HepG2 (cell line): ENCODE measurements around the gene WWC2. TPM values are rescaled to one million over a fixed set of nuclear protein-coding genes. Genes with fewer than 3 reads are reported as not detected.

Experiments
- ATAC-seq: fragments of 200-7000 bp; cut with Tn5 transposase; 3 replicates; pipeline ENCODE4 v1.9.1; 2020; ENCODE audit warnings: mild to moderate bottlenecking, moderate library complexity
- BruUV-seq: library from RNA; stranded (reverse); fragments of 400-500 nt; replicated peaks from 2 replicates; lab custom pipeline; 2021; lab: Mats Ljungman, UMichigan
- CTCF ChIA-PET: fragments of 300-600 bp; formaldehyde crosslinking; extraction: SDS; loops from one replicate; lab custom pipeline; 2021; ENCODE audit warnings: low total read pairs, inconsistent platforms, low intra/inter-chr PET ratio; lab: Yijun Ruan, JAX
- POLR2A ChIA-PET: fragments of 350-600 bp; sonication (Branson Sonifier 250); formaldehyde crosslinking; loops from one replicate; lab custom pipeline; 2020; ENCODE audit warnings: antibody characterized with exemption, inconsistent platforms; lab: Yijun Ruan, JAX
- DNase-seq: peaks from one replicate; pipeline ENCODE4 v3.0.0-alpha.2; 2015; ENCODE audit warnings: low spot score
- FAIRE-seq: peaks from 3 replicates; lab custom pipeline; 2011; peaks lifted over from hg19 to GRCh38; lab: Jason Lieb, UNC
- H2AFZ ChIP-seq: one replicate; pipeline ENCODE4 v1.6.1; 2011; ENCODE audit warnings: low read length, inconsistent platforms
- H3K27ac ChIP-seq: fragments of 300-600 bp; 3 replicates; pipeline ENCODE4 v1.8.0; 2011; ENCODE audit warnings: mixed run types, mild to moderate bottlenecking, mixed read lengths, low read length, inconsistent platforms; ENCODE audit not compliant: insufficient read depth; ENCODE audit errors: extremely low read length
- H3K27me3 ChIP-seq, 2 experiments: fragments of 200-600 bp in 1 of 2; 2 replicates in 1 of 2; 3 replicates in 1 of 2; pipeline versions ENCODE4 v1.6.0 to v1.8.0; 2011; ENCODE audit warnings: low read length in 2 of 2, mild to moderate bottlenecking in 2 of 2, moderate library complexity in 2 of 2, inconsistent platforms in 1 of 2; ENCODE audit not compliant: insufficient read depth in 2 of 2, control insufficient read depth in 1 of 2
- H3K36me3 ChIP-seq, 2 experiments: fragments of 200-600 bp in 1 of 2; replicated peaks in 1 of 2; 2 replicates in 1 of 2; 3 replicates in 1 of 2; pipeline versions ENCODE4 v1.5.1 to v1.8.0; 2011; ENCODE audit warnings: low read length in 2 of 2, inconsistent platforms in 1 of 2; ENCODE audit not compliant: insufficient read depth in 2 of 2, control insufficient read depth in 1 of 2
- H3K4me1 ChIP-seq: 2 replicates; pipeline ENCODE4 v1.5.1; 2012; ENCODE audit warnings: low read length, inconsistent platforms; ENCODE audit not compliant: insufficient read depth
- H3K4me2 ChIP-seq: 2 replicates; pipeline ENCODE4 v1.6.0; 2011; ENCODE audit warnings: low read depth, low read length, inconsistent platforms
- H3K4me3 ChIP-seq, 3 experiments: fragments of 200-600 bp in 1 of 3; sonication (generic), shearing (Covaris generic) in 1 of 3; replicated peaks in 1 of 3; 2 replicates each; pipeline ENCODE4 v1.5.1; 2011 to 2016; ENCODE audit warnings: low read length in 3 of 3, inconsistent platforms in 2 of 3, low read depth in 2 of 3, mild to moderate bottlenecking in 2 of 3, control low read depth in 1 of 3, mixed read lengths in 1 of 3; ENCODE audit not compliant: insufficient read depth in 1 of 3
- H3K79me2 ChIP-seq: one replicate; pipeline ENCODE4 v1.6.1; 2011; ENCODE audit warnings: low read length, inconsistent platforms; ENCODE audit not compliant: insufficient read depth
- H3K9ac ChIP-seq: 2 replicates; pipeline ENCODE4 v1.6.0; 2011; ENCODE audit warnings: mild to moderate bottlenecking, low read depth, low read length, inconsistent platforms; ENCODE audit not compliant: insufficient read depth
- H3K9me3 ChIP-seq: 2 replicates; pipeline ENCODE4 v1.5.1; 2012; ENCODE audit warnings: mild to moderate bottlenecking, low read length
- H4K20me1 ChIP-seq: 2 replicates; pipeline ENCODE4 v1.6.0; 2011; ENCODE audit warnings: inconsistent platforms, mild to moderate bottlenecking, low read length, moderate library complexity; ENCODE audit not compliant: insufficient read depth
- ARID5B ChIP-seq: IDR thresholded peaks from 2 replicates; pipeline ENCODE4 v1.4.0; 2020; ENCODE audit warnings: mild to moderate bottlenecking, missing genetic modification reagents
- BCL6 ChIP-seq: IDR thresholded peaks from 2 replicates; pipeline ENCODE4 v1.6.1; 2016; ENCODE audit warnings: missing genetic modification reagents, missing compliant biosample characterization
- EP300 ChIP-seq, 3 experiments: sonication (generic) in 1 of 3; formaldehyde crosslinking in 1 of 3; IDR thresholded peaks; 2 replicates each; pipeline versions ENCODE4 v1.5.1 to v1.6.1; 2011 to 2020; ENCODE audit warnings: low read depth in 2 of 3, low read length in 2 of 3, borderline replicate concordance in 1 of 3, improper control_type of control experiment in 1 of 3, mild to moderate bottlenecking in 1 of 3, missing genetic modification reagents in 1 of 3, moderate library complexity in 1 of 3
- HIC2 ChIP-seq: sonication (generic); formaldehyde crosslinking; IDR thresholded peaks from 2 replicates; pipeline ENCODE4 v1.9.0; 2022; ENCODE audit warnings: low read depth, missing genetic modification reagents
- MYNN ChIP-seq: sonication (generic); formaldehyde crosslinking; IDR thresholded peaks from 2 replicates; pipeline ENCODE4 v1.4.0; 2020; ENCODE audit warnings: mild to moderate bottlenecking, low read depth, missing genetic modification reagents
- RBAK ChIP-seq: sonication (generic); formaldehyde crosslinking; IDR thresholded peaks from 2 replicates; pipeline ENCODE4 v1.5.1; 2020; ENCODE audit warnings: mild to moderate bottlenecking, missing genetic modification reagents
- RNF219 ChIP-seq: sonication (generic); formaldehyde crosslinking; IDR thresholded peaks from 2 replicates; pipeline ENCODE4 v1.5.0; 2020; ENCODE audit warnings: mild to moderate bottlenecking, missing genetic modification reagents
- SCMH1 ChIP-seq: sonication (generic); formaldehyde crosslinking; IDR thresholded peaks from 2 replicates; pipeline ENCODE4 v1.9.0; 2021; ENCODE audit warnings: missing genetic modification reagents, mild to moderate bottlenecking, borderline replicate concordance
- ZFX ChIP-seq: sonication (generic); formaldehyde crosslinking; IDR thresholded peaks from 2 replicates; pipeline ENCODE4 v1.4.0; 2020; ENCODE audit warnings: mild to moderate bottlenecking, low read depth, missing genetic modification reagents, moderate library complexity
- ZHX1 ChIP-seq: sonication (generic); formaldehyde crosslinking; IDR thresholded peaks from 2 replicates; pipeline ENCODE4 v1.8.1; 2022; ENCODE audit warnings: low read depth, mild to moderate bottlenecking, missing genetic modification reagents
- ZKSCAN5 ChIP-seq: sonication (generic); formaldehyde crosslinking; IDR thresholded peaks from 2 replicates; pipeline ENCODE4 v1.5.1; 2020; ENCODE audit warnings: mild to moderate bottlenecking, missing genetic modification reagents
- ZNF230 ChIP-seq: sonication (generic); formaldehyde crosslinking; IDR thresholded peaks from 2 replicates; pipeline ENCODE4 v1.4.0; 2020; ENCODE audit warnings: mild to moderate bottlenecking, missing genetic modification reagents
- ZNF557 ChIP-seq: sonication (generic); formaldehyde crosslinking; IDR thresholded peaks from 2 replicates; pipeline ENCODE4 v1.4.0; 2020; ENCODE audit warnings: missing genetic modification reagents
- ZNF672 ChIP-seq: sonication (generic); formaldehyde crosslinking; IDR thresholded peaks from 2 replicates; pipeline ENCODE4 v1.8.1; 2022; ENCODE audit warnings: missing genetic modification reagents
- WGBS: methylation state at CpG from one replicate; pipeline ENCODE4 v1.1.6; 2017; ENCODE audit warnings: low lambda C conversion rate; 5-methylcytosine and 5-hydroxymethylcytosine counted together
- in situ Hi-C: cut with HindIII; loops from 2 replicates; pipeline ENCODE4 v1.10.0; 2017; ENCODE audit warnings: low pct_unique_long_range_greater_than_20kb; ENCODE audit not compliant: extremely low pct_ligation_motif_present
- intact Hi-C: fragments of 100-400 bp; cut with micrococcal nuclease; formaldehyde crosslinking; loops from one replicate; pipeline ENCODE4 v1.10.0; 2022; ENCODE audit not compliant: unreplicated experiment
- polyA plus RNA-seq, 8 experiments: library from polyadenylated mRNA; depleted of rRNA in 3 of 8; stranded (reverse) in 7 of 8; unstranded in 1 of 8; fragments of >200 nt; fragmentation: Illumina TruSeq in 4 of 8; extraction: Trizol in 4 of 8; gene quantifications; 2 replicates each; pipeline versions ENCODE4 v1.2.1 to v1.2.3, GENCODE V29; 2011 to 2016; ENCODE audit warnings: low read depth in 4 of 8, missing spikeins in 1 of 8, mixed read lengths in 1 of 8; ENCODE audit not compliant: insufficient read depth in 1 of 8
- total RNA-seq, 5 experiments: library from RNA; depleted of rRNA; stranded (reverse); fragments of >200 nt; fragmentation: Illumina TruSeq; extraction: Trizol; gene quantifications; 2 replicates each; pipeline ENCODE4 v1.2.3, GENCODE V29; 2016; ENCODE audit warnings: low read depth in 1 of 5

The WWC2 gene
- total and polyA plus RNA-seq, 2 of the 13 experiments (the other 11 are each of a cell fraction or from before 2014, with no cell fraction given), result 40.0 to 50.1 TPM

- CTCF ChIA-PET, result no interaction called here
- H3K27ac ChIP-seq, result no peak overlapping the region
- peaks cover 79% of the 10 kb centered on the region for H3K79me2 ChIP-seq
- POLR2A ChIA-PET, result no interaction called here
- H3K36me3 ChIP-seq, result no peaks in the 10 kb centered on the region; a peak in 1 of 5 replicates
- H3K4me1 ChIP-seq, result peaks cover 46% of the 10 kb centered on the region
- no peak for DNase-seq
- H2AFZ ChIP-seq, result no peak overlapping the region
- intact Hi-C loops, result no loop called here
- no peak overlapping the region for H3K4me3 ChIP-seq
- no TSS peak for BruUV-seq
- 95% methylated on average over 3 of the region's 3 CpGs for WGBS
- no peak overlapping the region for H3K9ac ChIP-seq
- H4K20me1 ChIP-seq, result peaks cover 21% of the 10 kb centered on the region
- FAIRE-seq, result no peak
- no peaks in the 10 kb centered on the region for H3K9me3 ChIP-seq
- no peaks in the 10 kb centered on the region; a peak in 1 of 5 replicates for H3K27me3 ChIP-seq
- no peak overlapping the region for H3K4me2 ChIP-seq
- ATAC-seq, result no peak
- in situ Hi-C loops, result no loop called here
- TF ChIP-seq RNF219 (CRISPR knock-in tag) (no peak), ZKSCAN5 (CRISPR knock-in tag) (no peak), SCMH1 (CRISPR knock-in tag) (no peak), ZNF557 (CRISPR knock-in tag) (no peak), EP300 (IDR thresholded peaks at IDR 0.05; ENCODE audit: low read depth in 2 of 2, low read length in 2 of 2) (no peak), EP300 (CRISPR knock-in tag; IDR thresholded peaks at IDR 0.05; ENCODE audit: borderline replicate concordance) (no peak), RBAK (CRISPR knock-in tag) (no peak), MYNN (CRISPR knock-in tag) (no peak), ZNF672 (CRISPR knock-in tag) (no peak), HIC2 (CRISPR knock-in tag) (no peak), ARID5B (CRISPR knock-in tag) (no peak), ZHX1 (no peak), BCL6 (CRISPR knock-in tag) (no peak), ZNF230 (CRISPR knock-in tag) (no peak), ZFX (CRISPR knock-in tag) (no peak)
These were observed 82.0 kb downstream of the WWC2 start for GRCh38 chr4:183181081-183181480.
